Inferior parietal cortex (tissue), 1 donor: ENCODE results near the gene NAA10.

Experiments used
- DNase-seq: peaks from one replicate; pipeline ENCODE4 v3.0.0-alpha.2; 2016; ENCODE audit errors: extremely low spot score

NAA10 gene

DNA sequence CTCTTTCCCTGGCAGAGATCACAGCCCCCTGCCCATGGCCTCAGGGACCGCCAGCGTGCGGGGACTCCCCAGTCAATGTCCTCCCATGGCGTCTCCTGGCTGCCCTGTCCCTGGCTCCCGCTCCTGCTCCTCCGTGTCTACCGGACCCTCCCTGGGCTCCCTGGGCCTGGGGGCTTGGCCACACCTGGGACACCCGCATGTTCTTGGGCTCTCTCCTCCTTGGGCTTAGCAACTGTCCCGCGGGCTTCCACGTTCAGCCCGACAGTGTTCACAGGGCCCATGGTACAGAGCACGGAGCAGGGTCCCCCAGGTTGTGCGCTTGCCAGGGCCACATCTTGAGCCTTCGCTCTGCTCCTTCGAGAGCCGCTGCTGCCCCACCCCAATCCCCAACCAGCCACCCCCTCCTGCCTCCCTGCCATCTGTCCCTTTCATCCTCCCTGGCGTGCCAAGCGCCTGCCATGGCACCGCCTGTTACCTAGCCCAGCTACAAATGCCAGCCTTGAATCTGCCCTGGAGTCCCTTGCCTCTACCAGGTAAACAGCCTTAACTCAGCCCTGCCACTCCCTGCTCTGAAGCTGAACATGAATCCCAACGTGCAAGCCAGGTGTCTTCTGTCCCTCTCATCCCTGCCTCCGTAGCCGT lies 26.5 kb downstream of the NAA10 start:
- DNase-seq = no peak

DNA sequence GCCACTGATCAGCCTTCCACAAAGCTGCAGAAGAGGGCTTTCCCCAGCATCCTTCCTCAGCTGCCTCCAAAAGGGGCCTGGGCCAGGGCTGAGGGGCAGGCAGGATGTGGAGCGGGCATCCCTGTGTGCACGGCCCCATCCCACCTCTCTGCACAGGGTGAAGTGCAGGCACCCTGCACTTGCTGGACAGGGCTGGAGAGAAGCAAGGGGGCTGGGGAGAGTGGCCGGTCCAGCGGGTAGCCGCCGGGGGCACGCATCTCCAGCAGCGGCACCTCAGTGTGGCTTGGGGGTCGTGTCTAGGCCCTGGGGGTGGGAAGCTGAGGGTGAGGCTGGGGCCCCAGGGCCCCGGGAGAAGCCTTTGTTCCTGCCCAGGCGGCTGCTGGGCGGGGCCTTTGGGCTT lies 27.4 kb downstream of the NAA10 start:
- DNase-seq = no peak

DNA sequence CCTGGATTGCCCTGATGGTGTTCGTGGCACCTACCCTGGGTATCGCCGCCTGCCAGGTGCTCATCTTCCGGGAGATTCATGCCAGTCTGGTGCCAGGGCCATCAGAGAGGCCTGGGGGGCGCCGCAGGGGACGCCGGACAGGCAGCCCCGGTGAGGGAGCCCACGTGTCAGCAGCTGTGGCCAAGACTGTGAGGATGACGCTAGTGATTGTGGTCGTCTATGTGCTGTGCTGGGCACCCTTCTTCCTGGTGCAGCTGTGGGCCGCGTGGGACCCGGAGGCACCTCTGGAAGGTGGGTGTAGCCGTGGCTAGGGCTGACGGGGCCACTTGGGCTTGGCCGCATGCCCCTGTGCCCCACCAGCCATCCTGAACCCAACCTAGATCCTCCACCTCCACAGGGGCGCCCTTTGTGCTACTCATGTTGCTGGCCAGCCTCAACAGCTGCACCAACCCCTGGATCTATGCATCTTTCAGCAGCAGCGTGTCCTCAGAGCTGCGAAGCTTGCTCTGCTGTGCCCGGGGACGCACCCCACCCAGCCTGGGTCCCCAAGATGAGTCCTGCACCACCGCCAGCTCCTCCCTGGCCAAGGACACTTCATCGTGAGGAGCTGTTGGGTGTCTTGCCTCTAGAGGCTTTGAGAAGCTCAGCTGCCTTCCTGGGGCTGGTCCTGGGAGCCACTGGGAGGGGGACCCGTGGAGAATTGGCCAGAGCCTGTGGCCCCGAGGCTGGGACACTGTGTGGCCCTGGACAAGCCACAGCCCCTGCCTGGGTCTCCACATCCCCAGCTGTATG lies 28.5 kb downstream of the NAA10 start:
- no peak for DNase-seq

DNA sequence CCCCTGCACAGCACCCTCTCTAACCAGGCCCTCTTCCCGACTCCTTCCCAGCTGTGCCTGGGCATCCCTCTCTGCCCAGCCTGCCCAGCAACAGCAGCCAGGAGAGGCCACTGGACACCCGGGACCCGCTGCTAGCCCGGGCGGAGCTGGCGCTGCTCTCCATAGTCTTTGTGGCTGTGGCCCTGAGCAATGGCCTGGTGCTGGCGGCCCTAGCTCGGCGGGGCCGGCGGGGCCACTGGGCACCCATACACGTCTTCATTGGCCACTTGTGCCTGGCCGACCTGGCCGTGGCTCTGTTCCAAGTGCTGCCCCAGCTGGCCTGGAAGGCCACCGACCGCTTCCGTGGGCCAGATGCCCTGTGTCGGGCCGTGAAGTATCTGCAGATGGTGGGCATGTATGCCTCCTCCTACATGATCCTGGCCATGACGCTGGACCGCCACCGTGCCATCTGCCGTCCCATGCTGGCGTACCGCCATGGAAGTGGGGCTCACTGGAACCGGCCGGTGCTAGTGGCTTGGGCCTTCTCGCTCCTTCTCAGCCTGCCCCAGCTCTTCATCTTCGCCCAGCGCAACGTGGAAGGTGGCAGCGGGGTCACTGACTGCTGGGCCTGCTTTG lies 29.2 kb downstream of the NAA10 start:
- no peak for DNase-seq

DNA sequence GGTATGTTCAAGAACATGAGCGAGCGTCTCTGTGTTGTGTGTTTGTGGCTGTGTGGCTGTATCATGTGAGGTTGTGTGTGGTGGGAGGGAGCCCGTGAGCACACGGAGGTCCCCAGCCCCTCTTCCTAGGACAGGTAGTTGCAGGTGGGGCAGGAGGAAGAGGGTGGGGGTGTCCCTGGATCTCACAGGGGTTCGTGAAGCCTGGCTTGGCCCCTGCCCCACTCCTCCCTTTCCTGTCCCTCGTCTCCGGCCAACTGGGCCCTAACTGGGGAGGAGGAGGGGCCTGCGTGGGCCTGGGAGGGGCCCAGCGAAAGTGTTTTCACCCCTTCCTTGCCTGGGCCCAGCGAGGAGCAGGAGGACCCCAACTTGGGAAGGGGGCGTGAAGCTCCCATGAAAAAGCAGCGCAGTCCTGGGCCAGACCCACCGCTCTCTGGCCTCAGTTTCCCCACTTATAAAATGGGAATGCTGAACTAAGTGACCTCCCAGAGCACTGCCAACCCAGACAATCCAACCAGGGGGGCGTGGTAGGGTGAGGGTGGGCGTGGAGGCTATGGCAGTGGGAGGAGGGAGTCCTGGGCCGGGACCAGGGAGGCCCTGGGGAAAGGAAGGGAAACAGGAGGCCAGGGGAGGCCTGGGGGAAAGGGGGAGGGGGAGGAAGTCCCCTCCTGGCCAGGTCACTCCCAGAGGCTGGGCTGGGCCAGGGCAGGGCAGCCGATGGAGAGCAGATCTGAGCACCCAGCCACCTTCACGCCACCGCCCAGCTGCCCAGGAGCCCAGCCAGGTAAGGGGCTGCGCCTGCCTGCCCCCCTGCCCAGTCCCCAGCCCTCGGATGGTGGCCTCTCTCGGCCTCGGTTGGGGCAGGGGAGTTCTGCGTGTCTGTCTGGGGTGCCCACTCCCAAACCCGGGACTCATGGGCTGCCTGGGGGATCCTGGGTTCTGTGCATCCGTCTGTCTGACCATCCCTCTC lies 30.6 kb downstream of the NAA10 start, which contains the start of gene AVPR2:
AVPR2 (plus strand) TSS at position 683 of the 967 bp plus-strand sequence. CDS start 473 bp downstream, outside the sequence.
- no peak for DNase-seq

DNA sequence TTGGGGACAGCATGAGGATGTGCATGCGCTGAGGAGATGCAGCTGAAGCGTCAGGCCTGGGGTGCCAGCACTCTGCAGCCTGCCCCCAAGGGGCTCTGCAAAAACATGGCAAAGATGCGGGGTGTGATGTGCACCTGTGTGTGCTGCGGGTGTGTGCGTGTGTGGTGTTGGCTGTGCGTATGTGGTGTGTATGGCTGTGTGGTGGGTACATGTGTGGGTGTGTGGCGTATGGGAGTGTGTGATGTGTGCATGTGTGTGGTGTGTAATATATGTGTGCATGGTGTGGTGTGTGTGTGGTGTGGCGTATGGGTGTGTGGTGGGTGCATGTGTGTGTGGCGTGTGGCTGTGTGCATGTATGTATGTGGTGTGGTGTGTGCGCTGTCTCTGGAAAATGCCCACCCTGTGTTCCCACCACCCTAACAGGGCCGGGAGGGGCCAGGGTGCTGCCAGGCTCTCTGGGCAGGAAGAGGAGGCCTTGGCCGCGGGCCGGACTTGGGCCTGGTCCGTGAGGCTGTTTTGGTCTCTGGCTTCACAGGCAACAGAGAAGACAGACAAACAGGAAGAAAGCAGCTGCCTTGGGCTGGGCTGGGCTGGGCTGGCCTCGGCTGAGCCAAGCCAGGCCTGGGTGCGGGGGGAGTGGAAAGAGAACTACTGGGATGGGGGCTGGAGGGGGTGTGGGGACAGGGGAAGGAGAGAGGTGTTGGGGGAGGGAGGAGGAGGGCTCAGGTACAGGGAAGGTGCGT lies 31.4 kb downstream of the NAA10 start:
- no peak for DNase-seq

DNA sequence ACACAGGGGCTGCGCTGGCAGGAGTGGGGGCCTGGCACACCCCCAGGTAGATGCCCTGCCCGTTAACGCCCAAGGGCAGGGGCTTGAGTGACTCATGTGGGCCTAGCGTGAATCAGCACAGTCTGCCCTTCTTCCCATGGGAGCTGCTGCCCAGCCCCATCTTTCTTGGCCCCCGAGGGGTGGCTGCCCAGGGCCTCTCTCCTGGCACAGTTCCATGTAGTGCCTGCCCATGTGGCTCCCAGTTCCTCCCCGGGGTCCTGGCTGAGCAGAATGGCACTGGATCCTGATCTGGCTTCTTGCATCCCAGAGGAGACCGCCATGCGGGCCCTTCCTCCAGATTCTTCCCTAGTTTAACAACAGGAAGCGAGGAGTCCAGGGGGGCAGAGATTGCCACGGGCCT lies 32.5 kb downstream of the NAA10 start:
- DNase-seq = no peak

DNA sequence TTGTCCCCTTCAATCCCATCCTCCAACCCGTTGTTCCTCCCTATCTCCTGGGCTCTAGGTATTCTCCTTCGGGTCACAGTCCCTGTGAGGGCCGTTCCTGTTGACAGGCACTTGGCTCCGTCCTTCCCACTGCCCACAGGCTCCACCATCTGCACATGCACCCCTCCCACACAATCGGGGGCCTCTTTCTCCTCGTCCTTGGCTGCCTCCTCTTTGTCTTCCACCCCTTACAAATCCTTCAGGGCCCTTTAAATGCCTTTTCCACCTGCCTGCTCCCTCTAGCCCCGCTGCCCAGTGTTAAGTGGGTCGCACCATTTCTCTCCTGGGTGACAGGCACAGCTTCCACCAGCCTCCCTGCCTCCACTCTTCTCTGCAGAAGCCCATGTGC lies 33.1 kb downstream of the NAA10 start:
- DNase-seq = no peak

DNA sequence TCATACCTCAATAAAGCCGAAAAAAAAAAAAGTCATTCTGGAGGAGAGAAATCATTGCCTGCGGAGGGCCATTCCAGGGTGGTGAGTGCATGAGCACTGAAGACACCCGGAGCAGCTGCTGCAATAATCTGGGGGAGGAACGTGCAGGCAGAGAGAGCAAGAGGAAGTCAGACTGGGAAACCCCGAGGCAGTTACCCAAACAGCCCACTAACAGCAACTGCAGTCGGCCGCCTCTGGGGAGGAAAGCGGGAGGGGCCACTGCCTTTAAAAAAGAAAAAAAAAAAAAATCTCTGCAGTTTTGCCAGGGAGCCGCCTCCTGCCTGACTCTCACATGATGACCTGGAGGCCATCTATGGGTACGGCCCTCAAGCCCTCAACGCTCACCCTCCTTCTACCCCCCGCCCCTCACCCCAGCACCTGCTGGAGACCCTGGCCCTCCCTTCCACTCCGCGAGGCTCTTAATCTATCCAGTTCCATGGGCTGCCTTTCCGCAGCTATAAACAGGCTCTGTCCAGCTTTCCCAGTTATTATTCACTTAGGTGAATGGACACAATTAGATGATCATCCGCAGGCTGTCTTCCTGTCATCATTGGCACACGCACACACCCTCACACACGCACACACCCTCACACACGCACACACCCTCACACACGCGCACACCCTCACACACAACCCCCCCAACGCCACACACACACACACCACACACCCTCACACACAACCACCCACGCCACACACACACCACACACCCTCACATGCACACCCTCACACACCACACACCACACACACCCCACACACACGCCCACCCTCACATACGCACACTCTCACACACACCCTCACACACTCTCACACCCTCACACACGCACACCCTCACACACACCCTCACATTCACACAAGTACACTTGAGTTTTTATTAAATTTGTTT lies 33.7 kb downstream of the NAA10 start:
- DNase-seq = no peak

DNA sequence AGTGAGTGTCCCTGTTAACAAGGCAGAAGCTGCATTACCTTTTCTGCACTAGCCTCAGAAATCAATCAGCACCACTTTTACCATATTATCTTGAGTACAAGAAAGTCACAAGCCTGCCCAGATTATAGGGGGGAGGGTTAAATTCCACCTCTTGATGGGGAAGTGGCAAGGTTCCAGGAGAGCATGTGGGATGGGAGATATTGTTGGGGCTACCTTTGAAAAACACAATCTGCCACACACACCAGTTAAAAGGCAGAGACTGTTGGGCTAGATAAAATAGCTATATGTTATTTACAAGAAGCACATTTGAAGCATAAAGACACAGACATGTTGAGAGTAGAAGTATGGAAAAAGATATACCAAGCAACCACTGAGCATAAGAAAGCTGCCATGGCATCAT lies 36.9 kb downstream of the NAA10 start:
- DNase-seq = peak; percentile 27

DNA sequence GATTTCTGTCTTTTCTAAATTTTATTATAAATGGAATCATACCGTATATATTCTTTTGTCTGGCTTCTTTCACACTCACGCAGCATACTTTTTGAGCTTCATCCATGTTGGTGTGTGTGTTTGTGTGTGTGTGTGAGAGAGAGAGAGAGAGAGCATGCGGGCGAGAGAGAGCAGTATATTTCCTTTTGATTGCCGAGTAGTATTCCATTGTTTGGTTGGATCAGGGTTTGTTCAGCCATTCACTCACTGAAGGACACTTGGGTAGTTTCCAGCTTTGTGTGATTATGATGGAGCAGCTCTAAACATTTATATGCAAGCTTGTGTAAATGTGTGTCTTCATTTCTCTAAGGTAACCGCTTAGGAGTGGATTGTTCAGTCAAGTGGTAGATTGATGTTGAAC lies 45.7 kb downstream of the NAA10 start:
- DNase-seq = no peak

DNA sequence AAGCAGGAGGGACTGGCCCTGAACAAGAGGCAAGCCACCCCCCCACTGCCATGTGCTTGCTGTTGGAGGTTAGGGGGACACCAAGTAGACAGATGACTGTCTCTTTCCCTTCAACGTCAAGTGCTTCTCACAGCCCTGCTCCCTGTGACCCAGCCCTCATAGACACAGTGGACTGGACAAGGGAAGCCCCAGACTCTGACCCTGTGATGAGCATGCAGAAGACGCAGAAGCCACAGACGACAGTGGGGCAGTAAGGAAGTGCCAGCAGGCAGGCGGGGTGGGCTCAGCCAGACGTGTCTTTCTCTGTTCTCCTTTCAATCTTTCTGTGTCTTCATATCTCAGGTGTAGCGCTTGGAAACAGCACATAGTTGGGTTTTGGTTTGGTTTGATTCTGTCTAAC lies 46.5 kb downstream of the NAA10 start:
- no peak for DNase-seq

DNA sequence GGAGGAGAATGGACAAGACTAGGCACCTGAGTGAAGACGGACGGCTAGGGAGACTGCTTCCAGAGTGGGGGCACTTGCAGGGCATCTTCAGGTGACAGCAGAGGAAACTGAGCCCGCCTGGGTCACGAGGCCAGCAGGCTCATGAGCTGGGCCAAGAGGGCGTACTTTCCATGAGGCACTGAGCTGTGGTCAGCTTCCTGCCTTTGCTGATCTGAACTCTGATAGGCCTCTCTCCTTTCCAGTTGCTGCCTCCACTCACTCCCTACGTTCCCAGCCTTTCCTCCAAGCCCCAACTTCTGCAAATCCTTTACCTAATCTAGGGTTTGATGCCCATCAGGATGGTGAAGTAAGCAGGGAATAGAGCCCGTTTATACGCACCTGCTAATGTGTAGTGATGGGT lies 47.5 kb downstream of the NAA10 start:
- no peak for DNase-seq

DNA sequence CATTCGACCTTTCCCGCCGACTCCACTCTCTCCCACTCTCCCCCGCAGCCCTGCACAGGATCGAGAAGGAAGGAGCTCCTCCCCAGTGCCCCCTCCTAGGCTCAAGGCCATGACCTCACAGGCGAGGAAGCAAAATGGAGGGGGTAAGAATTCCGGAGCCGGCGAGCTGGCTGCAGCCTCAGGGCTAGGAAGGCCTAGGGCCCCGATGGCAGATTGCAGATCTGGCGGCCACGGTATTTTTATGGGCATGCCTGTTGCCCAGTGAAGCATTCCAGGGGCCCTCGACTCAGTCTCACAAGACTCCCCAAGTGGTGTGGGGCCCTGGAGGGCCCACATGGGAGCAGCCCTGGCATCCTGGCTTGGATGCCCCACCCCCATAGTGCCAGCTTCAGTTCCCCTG lies 47.9 kb downstream of the NAA10 start:
- DNase-seq = no peak

DNA sequence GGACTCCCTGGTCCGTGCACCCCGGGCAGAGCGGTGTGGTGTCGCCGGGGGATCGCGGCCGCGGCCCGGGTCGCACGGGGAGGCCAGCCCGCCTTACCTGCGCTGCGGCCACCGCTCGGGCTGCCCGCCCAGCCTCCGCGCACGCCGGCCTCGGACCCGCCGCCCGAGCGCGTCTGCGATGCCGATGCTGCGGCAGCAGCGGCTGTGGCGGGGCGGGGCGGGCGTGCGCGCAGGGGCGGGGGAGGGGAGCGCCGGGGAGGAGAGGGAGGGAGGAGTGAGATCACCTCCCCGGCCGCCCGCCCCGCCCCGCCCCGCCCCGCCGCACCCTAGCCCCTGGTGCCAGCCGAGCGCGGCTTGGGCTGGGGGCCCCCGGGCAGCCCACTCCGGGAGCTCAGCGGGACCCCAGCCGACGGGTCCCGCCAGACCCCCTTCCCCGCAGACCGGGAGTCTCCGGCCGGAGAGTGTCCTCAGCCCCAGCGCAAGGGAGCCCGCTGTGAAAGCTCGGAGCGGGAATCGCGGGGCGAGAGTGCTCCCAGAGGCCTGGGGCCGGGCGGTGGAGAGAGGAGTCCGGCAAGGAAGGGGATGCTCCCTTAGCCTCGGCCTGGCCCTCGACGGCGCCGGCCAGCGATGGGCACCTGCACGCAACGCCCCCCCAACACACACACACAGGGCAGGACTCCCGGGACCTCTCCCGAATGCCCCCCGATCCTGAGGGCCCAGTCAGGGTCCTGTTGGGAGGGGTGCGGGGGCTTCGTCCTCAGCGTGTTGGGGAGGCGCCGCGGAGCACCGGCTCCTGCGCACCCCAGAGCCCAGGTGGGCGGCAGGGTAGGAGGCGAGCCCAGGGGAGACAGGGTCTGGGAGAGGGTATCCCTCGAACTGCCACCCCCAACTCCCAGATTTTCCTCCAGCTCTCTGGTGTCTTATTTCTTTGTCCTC lies 48.6 kb downstream of the NAA10 start, which contains the start of gene L1CAM:
L1CAM (minus strand) TSS at position 206 of the 936 bp plus-strand sequence. CDS start 10,337 bp downstream, outside the sequence.
- no peak for DNase-seq

DNA sequence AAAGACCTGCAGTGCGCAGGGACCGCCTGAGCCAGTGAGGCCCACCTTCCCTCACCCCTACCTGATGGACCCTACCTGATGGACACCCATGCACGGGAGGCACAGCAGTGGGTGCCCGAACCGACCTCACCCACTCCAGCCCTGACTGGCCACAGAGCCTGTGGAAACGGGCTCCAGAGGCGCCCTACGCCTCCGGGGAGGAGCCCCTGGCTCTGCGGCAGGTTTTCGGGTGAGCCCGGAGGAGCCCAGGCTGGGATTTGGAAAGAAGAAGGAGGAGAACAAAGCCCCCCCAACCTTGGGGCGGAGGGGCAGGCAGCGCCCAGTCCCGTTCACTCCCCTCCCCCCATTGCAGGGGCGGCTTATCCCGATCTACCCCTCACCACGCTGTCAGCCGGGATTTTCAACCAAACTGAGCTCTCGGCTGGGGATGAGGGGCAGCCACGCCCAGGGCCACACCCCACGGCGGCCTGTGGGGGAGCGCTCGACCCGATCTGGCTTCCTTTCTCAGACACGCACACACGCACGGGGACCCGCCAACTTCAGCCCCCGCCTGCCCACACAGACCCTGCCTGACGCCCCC lies 49.5 kb downstream of the NAA10 start:
- DNase-seq = no peak

DNA sequence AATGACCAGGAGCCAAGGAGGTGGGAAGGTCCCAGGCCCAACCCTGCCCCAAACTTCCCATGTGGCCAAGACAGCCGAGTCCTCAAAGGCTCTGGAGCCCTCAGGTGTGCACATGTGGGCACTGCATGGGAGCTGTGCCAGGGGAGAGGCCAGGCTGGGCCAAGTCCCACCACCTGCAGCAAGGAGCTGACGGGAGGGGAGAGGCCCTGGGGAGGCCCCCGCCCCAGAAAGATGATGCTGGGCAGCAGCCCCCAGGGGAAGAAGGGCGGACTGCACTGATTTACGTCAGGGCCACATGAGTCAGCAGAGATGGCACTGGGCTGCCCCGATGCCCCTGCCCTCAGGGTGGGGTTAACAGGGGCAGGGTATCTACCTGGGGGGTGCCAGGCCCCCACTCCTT lies 50.2 kb downstream of the NAA10 start:
- DNase-seq = no peak

DNA sequence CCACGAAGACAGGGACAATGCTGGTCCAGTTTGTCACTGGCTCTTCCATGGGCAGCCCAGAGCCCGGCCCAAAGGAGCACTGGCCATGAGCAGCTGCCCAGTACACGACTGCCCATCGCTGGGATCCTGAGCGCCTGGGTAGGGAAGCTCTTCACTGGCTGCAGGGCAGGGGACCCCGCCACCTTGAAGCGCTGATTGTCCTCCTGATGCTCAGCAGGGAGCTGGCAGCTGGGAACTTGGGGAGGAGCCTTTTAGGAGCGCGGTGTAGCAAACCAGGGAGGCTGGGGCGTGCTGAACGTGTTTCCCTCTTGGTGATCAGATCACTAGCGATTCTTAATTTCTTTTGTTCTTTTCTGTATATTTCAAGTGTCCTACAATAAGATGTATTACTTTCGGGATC lies 50.7 kb downstream of the NAA10 start:
- no peak for DNase-seq
